Gastroesophageal sphincter (tissue), 4 donors: ENCODE measurements around the gene CYB561. TPM values are rescaled to one million over a fixed set of nuclear protein-coding genes. Genes with fewer than 3 reads are reported as not detected.

Experiments used
- ATAC-seq: fragments of 150-250 bp; one replicate; pipeline ENCODE4 v1.9.1; 2016; ENCODE audit warnings: mild to moderate bottlenecking, moderate library complexity
- H3K27ac ChIP-seq, 4 donors: fragments of 200-600 bp; sonication (generic) in 3 of 4; 1 replicate in 3 of 4; 2 replicates in 1 of 4; pipeline ENCODE4 v1.5.1; 2016 to 2019
- H3K27me3 ChIP-seq: fragments of 200-600 bp; sonication (generic); one replicate; pipeline ENCODE4 v1.5.1; 2019
- H3K36me3 ChIP-seq, 2 donors: fragments of 200-600 bp; sonication (generic); one replicate each; pipeline ENCODE4 v1.5.1; 2019; ENCODE audit warnings: control low read depth in 1 of 2
- H3K4me1 ChIP-seq, 3 donors: fragments of 200-600 bp; sonication (generic); 1 replicate in 2 of 3; 2 replicates in 1 of 3; pipeline ENCODE4 v1.5.1; 2016 to 2019; ENCODE audit warnings: control low read depth in 2 of 3
- H3K4me3 ChIP-seq, 2 donors: fragments of 200-600 bp; sonication (generic); one replicate each; pipeline ENCODE4 v1.5.1; 2019; ENCODE audit warnings: mild to moderate bottlenecking in 1 of 2, moderate library complexity in 1 of 2
- H3K9me3 ChIP-seq, 3 donors: fragments of 200-600 bp; sonication (generic); one replicate each; pipeline ENCODE4 v1.5.1; 2017 to 2019; ENCODE audit warnings: control low read depth in 2 of 3
- CTCF ChIP-seq, 4 experiments: fragments of 200-600 bp in 2 of 4; fragments of 450-650 bp in 2 of 4; sonication (generic) in 1 of 4; IDR thresholded peaks; one replicate each; pipeline ENCODE4 v1.5.1; 2017 to 2019; ENCODE audit warnings: antibody characterized with exemption in 4 of 4, mild to moderate bottlenecking in 2 of 4, moderate library complexity in 2 of 4
- EP300 ChIP-seq: sonication (generic); formaldehyde crosslinking; IDR thresholded peaks from one replicate; pipeline ENCODE4 v1.6.1; 2017; ENCODE audit warnings: antibody characterized with exemption, mild to moderate bottlenecking
- POLR2A ChIP-seq, 2 donors: fragments of 450-650 bp; IDR thresholded peaks; one replicate each; pipeline ENCODE4 v1.6.1; 2017; ENCODE audit warnings: antibody characterized with exemption in 2 of 2, mild to moderate bottlenecking in 2 of 2, moderate library complexity in 1 of 2
- POLR2AphosphoS5 ChIP-seq: sonication (generic); formaldehyde crosslinking; IDR thresholded peaks from one replicate; pipeline ENCODE4 v1.6.1; 2017; ENCODE audit warnings: antibody characterized with exemption
- WGBS, 2 donors: methylation state at CpG; one replicate each; pipeline ENCODE4 v1.1.5; 2018; ENCODE audit warnings: low coverage in 1 of 2; 5-methylcytosine and 5-hydroxymethylcytosine counted together
- total RNA-seq, 4 donors: library from RNA; depleted of rRNA; stranded (reverse); fragments of >200 nt; gene quantifications; one replicate each; pipeline ENCODE4 v1.1.0, GENCODE V29; 2016

The CYB561 gene
- total RNA-seq, 4 donors from 2014 or later, result 7.9 to 17.7 (median 15.0) TPM

GRCh38 chr17:63483038-63483437 lies 36.9 kb upstream of the CYB561 start:
- ATAC-seq, result no peak
- no peak overlapping the region for H3K4me3 ChIP-seq
- TF ChIP-seq EP300, result no peak
- no peak for TF ChIP-seq POLR2AphosphoS5
- no peak for TF ChIP-seq CTCF (IDR thresholded peaks at IDR 0.05)
- no peak for TF ChIP-seq POLR2A (IDR thresholded peaks at IDR 0.05)
- WGBS, 2 donors, result 50 to 87% methylated on average over 1 to 3 of the region's 10 CpGs
- H3K27me3 ChIP-seq, result peaks cover 47% of the 10 kb centered on the region
- no peaks in the 10 kb centered on the region for H3K9me3 ChIP-seq
- H3K36me3 ChIP-seq, result no peaks in the 10 kb centered on the region
- peaks cover 0 to 13% (median 2%) of the 10 kb centered on the region in 3 donors for H3K4me1 ChIP-seq
- H3K27ac ChIP-seq, result no peak overlapping the region

GRCh38 chr17:63482509-63482908 lies 36.4 kb upstream of the CYB561 start:
- H3K36me3 ChIP-seq, result no peaks in the 10 kb centered on the region
- H3K4me3 ChIP-seq, result no peak overlapping the region
- TF ChIP-seq CTCF (IDR thresholded peaks at IDR 0.05), result no peak
- TF ChIP-seq POLR2A (IDR thresholded peaks at IDR 0.05), result no peak
- no peak for TF ChIP-seq EP300
- no peak for TF ChIP-seq POLR2AphosphoS5
- no peaks in the 10 kb centered on the region for H3K9me3 ChIP-seq
- no peak for ATAC-seq
- WGBS, 2 donors, result 86 to 91% methylated on average over 5 to 7 of the region's 16 CpGs
- H3K27me3 ChIP-seq, result peaks cover 52% of the 10 kb centered on the region
- H3K4me1 ChIP-seq, result peaks cover 0 to 18% (median 8%) of the 10 kb centered on the region in 3 donors
- H3K27ac ChIP-seq, result no peak overlapping the region

- no peak for TF ChIP-seq POLR2A (IDR thresholded peaks at IDR 0.05)
- Histone ChIP-seq H3K4me1 (peaks cover 0 to 28% (median 14%) of the 10 kb centered on the region in 3 donors), H3K27ac (no peak overlapping the region), H3K4me3 (no peak overlapping the region), H3K9me3 (no peaks in the 10 kb centered on the region), H3K36me3 (no peaks in the 10 kb centered on the region), H3K27me3 (peaks cover 63% of the 10 kb centered on the region)
- WGBS, 2 donors, result no CpG with 5 or more reads among the region's 16 CpGs
- no peak for ATAC-seq
These were observed 35.4 kb upstream of the CYB561 start for GRCh38 chr17:63481488-63481870.

- Histone ChIP-seq H3K36me3 (no peaks in the 10 kb centered on the region), H3K27ac (no peak overlapping the region), H3K4me1 (peaks cover 0 to 34% (median 19%) of the 10 kb centered on the region in 3 donors), H3K27me3 (peaks cover 68% of the 10 kb centered on the region), H3K4me3 (no peak overlapping the region), H3K9me3 (no peaks in the 10 kb centered on the region)
- no peak for ATAC-seq
- 56 to 60% methylated on average over 1 to 6 of the region's 11 CpGs for WGBS, 2 donors
- TF ChIP-seq CTCF (IDR thresholded peaks at IDR 0.05) (no peak), POLR2A (IDR thresholded peaks at IDR 0.05) (no peak), POLR2AphosphoS5 (no peak), EP300 (no peak)
These were observed 34.9 kb upstream of the CYB561 start for GRCh38 chr17:63480826-63481487.

GRCh38 chr17:63480192-63480784 lies 34.2 kb upstream of the CYB561 start:
- no peaks in the 10 kb centered on the region for H3K9me3 ChIP-seq
- ATAC-seq, result no peak
- WGBS, 2 donors, result 83 to 85% methylated on average over 1 to 10 of the region's 21 CpGs
- H3K27me3 ChIP-seq, result peaks cover 70% of the 10 kb centered on the region
- TF ChIP-seq POLR2A (IDR thresholded peaks at IDR 0.05) (no peak), EP300 (no peak)
- H3K4me3 ChIP-seq, result no peak overlapping the region
- H3K4me1 ChIP-seq, result peaks cover 0 to 39% (median 21%) of the 10 kb centered on the region in 3 donors
- no peak overlapping the region for H3K27ac ChIP-seq
- no peaks in the 10 kb centered on the region for H3K36me3 ChIP-seq
